Adrenal gland (tissue), 5 donors: ENCODE results near the gene CDKN2D.

ENCODE experiments used
- POLR2A ChIP-seq, 2 donors: fragments of 450-650 bp; IDR thresholded peaks; one replicate each; pipeline ENCODE4 v1.6.1; 2017; ENCODE audit warnings: antibody characterized with exemption in 2 of 2, mild to moderate bottlenecking in 2 of 2, moderate library complexity in 1 of 2
- TF ChIP-seq, protein P1 (sequence below), 6 experiments: fragments of 450-650 bp in 4 of 6; fragments of 200-600 bp in 2 of 6; sonication (generic) in 1 of 6; IDR thresholded peaks; 1 replicate in 5 of 6; 2 replicates in 1 of 6; pipeline versions ENCODE4 v1.5.1 to v1.8.0; 2016 to 2021; ENCODE audit warnings: antibody characterized with exemption in 6 of 6, mild to moderate bottlenecking in 2 of 6, moderate library complexity in 1 of 6
- donor health status: DM: no; HTN: no; CAD: no.

DNA sequence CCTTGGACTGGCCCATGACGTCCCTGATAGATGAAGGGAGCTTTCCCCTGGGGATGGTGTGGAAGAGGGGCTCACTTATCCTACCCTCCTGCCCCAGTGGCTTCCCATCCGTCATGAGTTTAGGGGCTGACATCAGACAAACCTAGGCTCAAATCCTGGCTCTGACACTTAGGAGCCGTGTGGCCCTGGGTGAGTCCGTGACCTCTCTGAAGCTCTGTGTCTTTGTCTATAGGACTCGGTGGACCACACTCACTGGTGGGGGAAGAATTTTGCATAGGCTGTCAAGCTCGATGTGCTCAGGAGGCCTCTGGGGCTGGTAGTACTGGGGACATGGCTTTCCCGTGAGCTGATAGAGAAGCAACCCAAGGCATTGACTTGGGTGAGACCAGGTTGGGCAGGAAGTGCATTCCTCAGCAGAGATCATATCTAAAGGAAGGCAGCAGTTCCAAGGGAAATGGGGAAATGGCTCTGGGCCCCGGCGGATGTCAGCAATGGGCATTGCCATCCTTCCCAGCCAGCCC lies 35.7 kb upstream of the CDKN2D start:
- TF ChIP-seq, protein P1, sequence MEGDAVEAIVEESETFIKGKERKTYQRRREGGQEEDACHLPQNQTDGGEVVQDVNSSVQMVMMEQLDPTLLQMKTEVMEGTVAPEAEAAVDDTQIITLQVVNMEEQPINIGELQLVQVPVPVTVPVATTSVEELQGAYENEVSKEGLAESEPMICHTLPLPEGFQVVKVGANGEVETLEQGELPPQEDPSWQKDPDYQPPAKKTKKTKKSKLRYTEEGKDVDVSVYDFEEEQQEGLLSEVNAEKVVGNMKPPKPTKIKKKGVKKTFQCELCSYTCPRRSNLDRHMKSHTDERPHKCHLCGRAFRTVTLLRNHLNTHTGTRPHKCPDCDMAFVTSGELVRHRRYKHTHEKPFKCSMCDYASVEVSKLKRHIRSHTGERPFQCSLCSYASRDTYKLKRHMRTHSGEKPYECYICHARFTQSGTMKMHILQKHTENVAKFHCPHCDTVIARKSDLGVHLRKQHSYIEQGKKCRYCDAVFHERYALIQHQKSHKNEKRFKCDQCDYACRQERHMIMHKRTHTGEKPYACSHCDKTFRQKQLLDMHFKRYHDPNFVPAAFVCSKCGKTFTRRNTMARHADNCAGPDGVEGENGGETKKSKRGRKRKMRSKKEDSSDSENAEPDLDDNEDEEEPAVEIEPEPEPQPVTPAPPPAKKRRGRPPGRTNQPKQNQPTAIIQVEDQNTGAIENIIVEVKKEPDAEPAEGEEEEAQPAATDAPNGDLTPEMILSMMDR (IDR thresholded peaks at IDR 0.05) = no peak
- TF ChIP-seq POLR2A (IDR thresholded peaks at IDR 0.05) = no peak
